ENCODE measurements around the gene NCAN.
A peak's percentile ranks its signal among the peaks of the same experiment; 100 is the strongest.

Gene NCAN

DNA sequence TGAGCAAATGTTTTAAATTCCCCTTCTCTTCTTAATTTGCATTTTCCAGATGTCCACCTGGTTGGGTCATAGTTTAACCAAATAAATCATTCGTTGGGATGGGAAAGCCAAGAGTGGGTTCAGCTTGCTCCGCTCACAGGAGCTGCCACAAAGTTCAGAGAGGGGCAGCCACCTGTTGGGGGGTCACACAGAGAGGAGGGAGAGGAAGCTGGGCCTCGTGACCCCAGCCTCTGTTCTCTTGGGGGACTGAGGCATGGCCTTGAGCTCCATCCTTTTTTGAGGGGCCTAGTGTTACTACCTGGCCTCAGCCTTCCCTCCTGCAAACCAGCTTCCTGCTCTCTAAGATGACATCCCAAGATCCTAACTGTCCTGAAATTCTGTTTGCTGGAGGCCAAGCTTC, 44.1 kb upstream of the NCAN start:
- TF ChIP-seq EGR1 (IDR thresholded peaks at IDR 0.05): no peak
- TF ChIP-seq RAD21 (IDR thresholded peaks at IDR 0.05; ENCODE audit: low read depth): no peak
- TF ChIP-seq, protein P1, sequence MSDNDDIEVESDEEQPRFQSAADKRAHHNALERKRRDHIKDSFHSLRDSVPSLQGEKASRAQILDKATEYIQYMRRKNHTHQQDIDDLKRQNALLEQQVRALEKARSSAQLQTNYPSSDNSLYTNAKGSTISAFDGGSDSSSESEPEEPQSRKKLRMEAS (IDR thresholded peaks at IDR 0.05): no peak
- no peak for TF ChIP-seq TEAD4 (IDR thresholded peaks at IDR 0.05)

DNA sequence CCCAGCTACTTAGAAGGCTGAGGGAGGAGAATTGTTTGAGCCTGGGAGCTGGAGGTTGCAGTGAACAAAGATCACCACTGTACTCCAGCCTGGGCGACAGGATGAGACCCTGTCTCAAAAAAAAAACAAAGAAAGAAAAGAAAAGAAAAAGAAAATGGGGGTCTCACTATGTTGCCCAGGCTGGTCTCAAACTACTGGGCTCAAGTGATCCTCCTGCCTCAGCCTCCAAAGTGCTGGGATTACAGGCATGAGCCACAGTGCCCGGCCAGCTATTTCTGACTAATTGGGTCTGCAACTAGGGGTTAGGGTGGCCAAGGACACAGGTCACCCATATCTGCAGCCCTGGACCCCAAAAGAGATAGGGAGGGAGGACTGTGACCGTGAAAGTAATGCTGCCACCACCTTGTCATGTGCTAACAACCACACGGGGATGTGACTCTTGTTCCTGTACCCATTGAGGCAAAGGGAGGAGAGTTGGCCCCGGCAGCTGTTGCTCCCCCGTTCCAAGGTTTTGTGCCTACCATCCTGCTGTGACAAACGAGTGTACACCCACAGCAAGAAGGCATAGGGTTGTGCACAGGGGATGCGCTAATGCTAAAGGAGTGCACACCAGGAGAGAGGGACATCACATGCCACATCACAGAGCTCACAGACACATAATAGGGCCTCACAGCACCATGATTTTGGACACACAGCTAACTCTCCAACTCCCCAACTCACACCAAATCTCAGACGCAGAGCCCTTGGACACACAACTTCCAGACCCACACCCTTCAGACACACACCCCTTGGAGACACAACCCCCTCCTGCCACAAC, 42.3 kb upstream of the NCAN start:
- TF ChIP-seq CEBPB (IDR thresholded peaks at IDR 0.05) (no peak), EGR1 (IDR thresholded peaks at IDR 0.05) (no peak), TAF1 (IDR thresholded peaks at IDR 0.05; ENCODE audit: low read depth) (no peak), RAD21 (IDR thresholded peaks at IDR 0.05; ENCODE audit: low read depth) (no peak), NFIC (IDR thresholded peaks at IDR 0.05) (no peak), ZBTB7A (IDR thresholded peaks at IDR 0.05; ENCODE audit: low read depth) (no peak), TEAD4 (IDR thresholded peaks at IDR 0.05) (no peak), FOXM1 (IDR thresholded peaks at IDR 0.05; ENCODE audit: borderline replicate concordance, low read depth) (no peak), EP300 (IDR thresholded peaks at IDR 0.05; ENCODE audit: borderline replicate concordance) (no peak), CREB1 (IDR thresholded peaks at IDR 0.05; ENCODE audit: low read depth) (no peak)
- TF ChIP-seq, protein P2, sequence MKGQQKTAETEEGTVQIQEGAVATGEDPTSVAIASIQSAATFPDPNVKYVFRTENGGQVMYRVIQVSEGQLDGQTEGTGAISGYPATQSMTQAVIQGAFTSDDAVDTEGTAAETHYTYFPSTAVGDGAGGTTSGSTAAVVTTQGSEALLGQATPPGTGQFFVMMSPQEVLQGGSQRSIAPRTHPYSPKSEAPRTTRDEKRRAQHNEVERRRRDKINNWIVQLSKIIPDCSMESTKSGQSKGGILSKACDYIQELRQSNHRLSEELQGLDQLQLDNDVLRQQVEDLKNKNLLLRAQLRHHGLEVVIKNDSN (IDR thresholded peaks at IDR 0.05): no peak
- TF ChIP-seq, protein P1 (IDR thresholded peaks at IDR 0.05): no peak; the same call in 1 of the 2 replicates

DNA sequence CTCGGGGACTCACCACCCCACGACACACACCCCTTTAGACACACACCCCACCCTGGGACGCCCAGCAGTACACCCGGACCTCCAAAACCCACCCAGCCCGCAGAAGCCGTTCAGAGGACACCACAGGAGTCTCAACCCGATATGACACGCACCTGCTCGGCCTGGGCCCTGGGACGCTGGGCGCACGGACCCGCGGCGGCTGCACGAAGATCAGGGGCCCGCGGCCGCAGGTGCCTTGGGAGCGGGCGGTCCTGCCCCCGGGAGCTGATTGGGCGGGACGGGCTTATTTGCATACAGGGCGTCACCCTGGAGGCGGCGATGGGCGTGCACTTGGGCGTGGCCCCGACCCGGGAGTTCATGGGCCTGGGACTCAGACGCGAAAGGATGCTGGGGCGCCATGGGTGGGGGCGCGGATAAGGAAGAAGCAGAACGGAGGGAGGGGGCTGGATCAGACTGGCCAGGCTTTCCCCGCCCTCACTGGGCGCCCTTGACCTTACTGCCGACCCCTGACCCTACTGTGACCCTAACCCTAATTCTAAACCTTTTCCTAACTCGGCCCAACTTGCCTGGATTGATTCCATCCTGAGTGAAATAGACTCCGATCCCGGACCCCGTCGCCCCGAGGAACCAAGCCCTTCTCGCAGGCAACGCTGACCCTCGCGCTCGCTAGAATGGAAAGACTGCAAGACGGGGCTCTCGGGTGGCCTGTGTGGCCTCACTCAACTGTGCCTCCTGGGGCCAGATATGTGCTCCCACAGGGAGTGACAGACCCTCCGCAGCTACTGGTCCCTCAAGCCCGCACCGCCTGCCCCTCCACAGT, 41.5 kb upstream of the NCAN start, which contains the start of gene MEF2B:
TSS of gene MEF2B (minus strand) at position 211 of the 820 bp plus-strand sequence. CDS start 19,528 bp downstream, outside the sequence.
- TF ChIP-seq, protein P3, sequence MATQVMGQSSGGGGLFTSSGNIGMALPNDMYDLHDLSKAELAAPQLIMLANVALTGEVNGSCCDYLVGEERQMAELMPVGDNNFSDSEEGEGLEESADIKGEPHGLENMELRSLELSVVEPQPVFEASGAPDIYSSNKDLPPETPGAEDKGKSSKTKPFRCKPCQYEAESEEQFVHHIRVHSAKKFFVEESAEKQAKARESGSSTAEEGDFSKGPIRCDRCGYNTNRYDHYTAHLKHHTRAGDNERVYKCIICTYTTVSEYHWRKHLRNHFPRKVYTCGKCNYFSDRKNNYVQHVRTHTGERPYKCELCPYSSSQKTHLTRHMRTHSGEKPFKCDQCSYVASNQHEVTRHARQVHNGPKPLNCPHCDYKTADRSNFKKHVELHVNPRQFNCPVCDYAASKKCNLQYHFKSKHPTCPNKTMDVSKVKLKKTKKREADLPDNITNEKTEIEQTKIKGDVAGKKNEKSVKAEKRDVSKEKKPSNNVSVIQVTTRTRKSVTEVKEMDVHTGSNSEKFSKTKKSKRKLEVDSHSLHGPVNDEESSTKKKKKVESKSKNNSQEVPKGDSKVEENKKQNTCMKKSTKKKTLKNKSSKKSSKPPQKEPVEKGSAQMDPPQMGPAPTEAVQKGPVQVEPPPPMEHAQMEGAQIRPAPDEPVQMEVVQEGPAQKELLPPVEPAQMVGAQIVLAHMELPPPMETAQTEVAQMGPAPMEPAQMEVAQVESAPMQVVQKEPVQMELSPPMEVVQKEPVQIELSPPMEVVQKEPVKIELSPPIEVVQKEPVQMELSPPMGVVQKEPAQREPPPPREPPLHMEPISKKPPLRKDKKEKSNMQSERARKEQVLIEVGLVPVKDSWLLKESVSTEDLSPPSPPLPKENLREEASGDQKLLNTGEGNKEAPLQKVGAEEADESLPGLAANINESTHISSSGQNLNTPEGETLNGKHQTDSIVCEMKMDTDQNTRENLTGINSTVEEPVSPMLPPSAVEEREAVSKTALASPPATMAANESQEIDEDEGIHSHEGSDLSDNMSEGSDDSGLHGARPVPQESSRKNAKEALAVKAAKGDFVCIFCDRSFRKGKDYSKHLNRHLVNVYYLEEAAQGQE (IDR thresholded peaks at IDR 0.05; ENCODE audit: low read depth): no peak
- TF ChIP-seq ZBTB7A (IDR thresholded peaks at IDR 0.05; ENCODE audit: low read depth): peak; percentile 71

DNA sequence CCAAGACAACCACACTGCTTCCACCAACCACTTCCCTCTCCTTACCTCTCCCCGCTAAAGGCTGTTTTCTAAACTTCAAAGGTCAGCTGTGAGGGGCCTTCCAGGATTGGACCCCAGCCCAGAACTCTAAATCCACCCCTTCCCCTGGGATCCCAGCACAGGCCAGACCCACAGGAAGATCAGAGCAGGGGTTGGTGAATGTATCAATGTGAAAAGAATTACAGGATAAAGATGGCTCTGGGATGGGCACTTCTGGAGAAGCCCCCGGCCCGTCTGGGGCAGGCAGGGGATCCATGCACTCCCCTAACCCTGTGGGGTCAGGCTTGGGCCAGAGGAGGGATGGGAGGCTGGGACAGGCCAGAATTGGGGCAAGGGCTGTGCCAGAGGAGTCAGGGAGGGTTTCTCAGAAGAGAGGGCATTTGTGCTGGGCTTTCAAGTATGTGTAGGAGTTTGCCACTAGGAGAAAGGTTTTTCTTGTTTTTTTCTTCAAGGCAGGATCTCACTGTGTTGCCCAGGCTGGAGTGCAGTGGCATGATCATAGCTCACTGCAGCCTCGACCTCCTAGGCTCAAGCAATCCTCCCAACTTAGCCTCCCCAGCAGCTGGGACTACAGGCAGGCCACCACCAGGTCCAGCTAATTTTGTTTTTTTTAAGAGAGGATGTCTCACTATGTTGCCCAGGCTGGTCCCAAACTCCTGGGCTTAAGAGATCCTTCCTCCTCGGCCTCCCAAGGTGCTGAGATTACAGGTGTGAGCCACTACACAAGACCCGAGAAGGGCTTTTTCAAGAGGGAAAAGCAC, 40.7 kb upstream of the NCAN start:
- TF ChIP-seq ZBTB7A (IDR thresholded peaks at IDR 0.05; ENCODE audit: low read depth): peak; percentile 61; the same call in 1 of the 2 replicates
- TF ChIP-seq, protein P2 (IDR thresholded peaks at IDR 0.05): no peak

DNA sequence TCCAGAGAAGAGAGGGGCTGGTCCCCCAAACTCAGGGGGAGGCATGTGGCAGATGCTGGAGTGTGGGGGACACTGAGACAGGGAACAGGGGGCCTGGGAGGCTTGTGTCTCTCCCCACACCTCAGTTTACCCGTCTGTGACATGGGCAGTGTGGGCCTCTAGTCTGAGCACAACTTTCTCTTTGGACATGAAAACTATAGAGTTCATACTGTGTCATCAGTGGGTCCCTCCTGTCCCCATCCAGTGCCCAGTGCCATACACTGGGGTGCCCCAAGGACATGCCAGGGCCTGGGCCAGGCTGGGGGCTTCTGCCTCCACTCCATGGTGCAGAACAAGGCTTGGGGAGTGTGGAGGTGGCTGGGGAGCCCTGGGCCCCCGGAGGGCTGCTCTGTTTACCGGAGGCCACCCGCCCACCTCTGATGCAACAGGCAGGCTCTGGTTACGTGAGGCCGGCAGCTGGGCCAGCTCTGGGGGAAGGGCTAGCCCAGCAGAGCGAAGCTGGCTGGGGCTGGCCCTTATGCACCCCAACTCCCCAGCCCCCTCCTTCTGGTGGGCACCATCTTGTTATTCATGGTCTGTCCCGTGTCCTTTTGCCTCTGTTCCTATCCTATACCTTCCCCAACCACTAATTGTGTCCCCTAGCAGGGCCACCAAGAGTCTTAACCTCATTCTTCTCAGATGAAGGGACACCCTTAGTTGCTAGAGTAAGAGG, 39.8 kb upstream of the NCAN start:
- peak; percentile 90 for TF ChIP-seq CEBPB (IDR thresholded peaks at IDR 0.05)
- TF ChIP-seq RAD21 (IDR thresholded peaks at IDR 0.05; ENCODE audit: low read depth): no peak

DNA sequence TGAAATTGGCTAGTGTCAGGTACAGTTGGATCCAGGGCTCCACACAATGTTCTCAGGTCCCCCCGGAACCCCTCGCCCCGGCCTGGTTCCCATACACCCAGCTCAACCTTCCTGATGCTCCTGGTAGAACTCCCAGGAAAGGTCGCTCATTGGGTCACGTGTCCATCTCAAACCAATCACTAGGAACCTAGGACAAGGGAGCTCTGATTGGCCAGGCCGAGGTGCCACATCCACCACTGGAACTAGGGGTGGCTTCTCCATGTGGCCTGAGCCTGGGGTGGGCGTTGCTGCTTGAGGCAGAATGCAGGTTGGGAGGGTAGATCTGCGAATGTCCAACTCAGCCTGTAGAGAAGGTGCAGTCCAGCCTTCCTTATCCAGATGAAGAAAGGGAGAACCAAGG, 34.8 kb upstream of the NCAN start:
- TF ChIP-seq NFIC (IDR thresholded peaks at IDR 0.05): no peak
- TF ChIP-seq, protein P1 (IDR thresholded peaks at IDR 0.05): 0 out of 2 replicates have a peak, but pooled peaks have one; percentile 37
- TF ChIP-seq, protein P2 (IDR thresholded peaks at IDR 0.05): peak; percentile 76
